Loucy (cell line): ENCODE data around the gene ICE1.
"Not testable (repeated sequence)": the region's sequence is repeated elsewhere in the genome, so short reads cannot be mapped to it uniquely, and the experiment has no call there.

Experiments used
- CTCF ChIP-seq: fragments of 200-600 bp; sonication (generic); conservative IDR thresholded peaks from 2 replicates; pipeline ENCODE4 v1.5.1; 2014; ENCODE audit warnings: mild to moderate bottlenecking, antibody characterized with exemption, low read length
- EZH2phosphoT487 ChIP-seq: fragments of 200-600 bp; IDR thresholded peaks from 2 replicates; pipeline ENCODE4 v1.6.1; 2018; ENCODE audit warnings: antibody characterized with exemption, mild to moderate bottlenecking, moderate library complexity, borderline replicate concordance

GRCh38 chr5:5395093-5395492, 27.4 kb upstream of the ICE1 start:
- TF ChIP-seq CTCF, EZH2phosphoT487: not testable (repeated sequence)
